GM19328 (cell line): Measurements from ENCODE around the gene MYO1D.
A peak's percentile ranks its signal among the peaks of the same experiment; 100 is the strongest.

Source experiments
- ATAC-seq: cut with Tn5 transposase; IDR thresholded peaks from one replicate; pipeline ENCODE4 v1.9.1; 2021; ENCODE audit warnings: mild to moderate bottlenecking, moderate library complexity; ENCODE audit not compliant: unreplicated experiment

Gene MYO1D

GRCh38 chr17:32631341-32632096 lies 245.4 kb downstream of the MYO1D start:
- no peak for ATAC-seq

DNA sequence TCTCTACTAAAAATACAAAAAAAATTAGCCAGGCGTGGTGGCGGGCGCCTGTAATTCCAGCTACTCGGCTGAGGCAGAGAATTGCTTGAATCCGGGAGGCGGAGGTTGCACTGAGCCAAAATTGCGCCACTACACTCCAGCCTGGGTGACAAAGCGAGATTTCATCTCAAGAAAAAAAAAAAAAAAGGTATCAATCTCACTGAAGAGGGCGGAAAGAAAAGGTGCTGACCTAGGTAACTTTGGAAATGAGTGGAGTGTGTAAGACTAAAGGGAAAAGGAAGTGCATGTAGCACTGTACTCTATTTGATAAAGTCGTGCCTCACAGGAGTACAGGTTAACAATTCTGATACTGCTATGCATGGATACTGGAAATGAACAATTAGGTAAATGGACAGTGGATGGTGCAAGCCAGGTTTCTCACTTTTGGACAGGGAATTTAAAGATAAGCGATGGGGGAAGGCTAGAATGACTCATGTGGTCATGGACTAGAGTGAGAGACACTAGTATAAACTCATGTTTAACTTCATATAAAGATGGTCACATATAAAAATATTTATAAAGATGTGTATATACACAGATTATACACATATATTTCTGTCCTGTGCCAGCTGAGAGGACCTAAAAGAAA lies 247.2 kb downstream of the MYO1D start:
- ATAC-seq = no peak

DNA sequence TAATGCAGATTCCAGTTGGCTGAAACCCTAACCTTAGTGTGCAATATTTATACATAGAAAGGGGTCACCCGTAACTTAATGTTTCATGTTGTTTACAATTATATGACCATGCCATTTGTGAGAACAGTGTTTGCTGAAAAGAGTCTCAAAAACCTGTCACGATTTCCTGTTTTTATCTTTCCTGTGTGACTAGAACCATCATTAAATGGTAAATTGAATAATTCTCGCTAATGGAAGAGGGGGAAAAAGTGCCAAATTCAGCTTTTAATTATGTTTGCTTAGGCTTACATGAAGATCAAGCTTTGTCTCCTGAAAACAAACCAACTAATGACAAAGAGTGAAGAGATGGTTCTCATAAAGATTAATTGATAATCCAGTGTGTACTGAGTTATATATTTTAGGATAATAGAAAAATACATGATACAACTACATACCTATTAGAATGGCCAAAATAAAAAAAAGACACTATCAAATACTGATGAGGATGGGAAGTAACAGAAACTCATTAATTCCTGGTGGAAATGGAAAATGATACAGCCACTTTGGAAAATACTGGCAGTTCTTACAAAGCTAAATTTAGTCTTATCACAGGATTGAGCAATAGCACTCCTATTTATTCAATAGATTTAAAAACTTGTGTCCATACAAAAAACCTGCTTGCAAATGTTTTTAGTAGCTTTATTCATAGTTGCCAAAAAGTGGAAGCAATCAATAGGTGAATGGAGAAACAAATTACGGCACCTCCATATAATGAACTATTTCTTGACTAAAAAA lies 248.5 kb downstream of the MYO1D start:
- no peak for ATAC-seq

GRCh38 chr17:32627239-32627996 lies 249.5 kb downstream of the MYO1D start:
- ATAC-seq = no peak

- no peak for ATAC-seq
Observed at GRCh38 chr17:32626379-32626791, 250.5 kb downstream of the MYO1D start.

GRCh38 chr17:32625971-32626370 lies 251.0 kb downstream of the MYO1D start:
- ATAC-seq = no peak

GRCh38 chr17:32623196-32623595 lies 253.7 kb downstream of the MYO1D start:
- no peak for ATAC-seq

- no peak for ATAC-seq
Observed at GRCh38 chr17:32622540-32622939, 254.4 kb downstream of the MYO1D start.

- no peak for ATAC-seq
Observed at GRCh38 chr17:32621612-32622312, 255.2 kb downstream of the MYO1D start.

GRCh38 chr17:32615326-32615725 lies 261.6 kb downstream of the MYO1D start:
- ATAC-seq = no peak

DNA sequence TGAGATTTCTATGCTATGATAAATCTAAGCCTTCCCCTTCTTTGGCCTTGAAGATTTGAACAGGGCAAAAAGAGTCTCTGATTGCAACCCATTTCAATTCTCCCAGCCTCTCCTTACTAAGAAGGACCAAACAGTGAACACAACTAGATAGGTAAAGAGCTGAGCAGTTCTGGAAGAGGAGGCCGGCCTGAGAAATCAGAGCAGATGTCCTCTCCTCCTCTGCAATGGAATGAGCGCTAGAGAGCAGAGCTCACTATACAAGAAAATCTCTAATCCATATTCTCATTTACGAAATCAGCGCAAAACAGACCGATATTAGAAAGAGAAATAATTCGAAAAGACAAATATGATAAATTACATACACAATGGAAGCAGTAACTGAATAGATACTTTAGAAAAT lies 266.0 kb downstream of the MYO1D start:
- no peak for ATAC-seq

- ATAC-seq = no peak
Observed at GRCh38 chr17:32609884-32610650, 266.9 kb downstream of the MYO1D start.

- ATAC-seq = peak; percentile 58
Observed at GRCh38 chr17:32609085-32609484, 267.8 kb downstream of the MYO1D start.

DNA sequence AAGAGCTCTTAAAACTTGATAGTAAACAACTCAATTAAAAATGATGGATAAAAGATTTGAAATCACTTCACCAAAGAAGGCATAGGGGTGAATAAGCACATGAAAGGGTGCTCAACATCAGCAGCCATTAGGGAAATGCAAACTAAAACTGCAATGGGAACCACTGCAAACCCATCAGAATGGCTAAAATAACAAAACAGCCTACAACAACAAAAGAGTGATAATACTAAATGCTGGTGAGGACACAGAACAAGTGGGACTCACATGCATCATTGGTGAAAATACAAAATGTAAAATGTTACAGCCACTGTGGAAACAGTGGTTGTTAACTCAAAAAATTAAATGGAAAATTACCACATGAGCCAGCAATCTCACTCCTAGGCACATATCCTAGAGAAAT lies 268.7 kb downstream of the MYO1D start:
- ATAC-seq = no peak

- ATAC-seq = no peak
Observed at GRCh38 chr17:32604966-32605365, 272.0 kb downstream of the MYO1D start.

GRCh38 chr17:32602396-32602795 lies 274.5 kb downstream of the MYO1D start:
- ATAC-seq = no peak

GRCh38 chr17:32601866-32602265 lies 275.1 kb downstream of the MYO1D start:
- ATAC-seq = no peak

DNA sequence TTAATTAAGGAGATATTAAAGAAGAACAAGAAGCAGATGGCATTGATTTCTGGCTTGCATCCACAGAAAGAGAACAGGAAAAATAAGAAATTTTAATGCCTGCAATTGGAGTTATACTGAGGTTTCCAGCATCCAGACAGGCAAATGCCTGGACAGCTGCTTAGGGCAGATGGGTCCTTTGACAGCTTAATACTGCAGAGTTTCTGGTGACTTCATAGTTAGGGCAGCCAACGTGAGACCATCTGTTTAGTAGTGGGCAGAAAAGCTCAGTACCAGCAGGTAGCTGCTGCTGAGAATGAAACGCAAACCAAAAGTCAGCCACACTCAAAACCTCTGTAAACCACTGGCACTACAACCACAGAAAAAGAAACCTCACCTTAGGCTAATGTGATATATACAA lies 280.3 kb downstream of the MYO1D start:
- no peak for ATAC-seq

DNA sequence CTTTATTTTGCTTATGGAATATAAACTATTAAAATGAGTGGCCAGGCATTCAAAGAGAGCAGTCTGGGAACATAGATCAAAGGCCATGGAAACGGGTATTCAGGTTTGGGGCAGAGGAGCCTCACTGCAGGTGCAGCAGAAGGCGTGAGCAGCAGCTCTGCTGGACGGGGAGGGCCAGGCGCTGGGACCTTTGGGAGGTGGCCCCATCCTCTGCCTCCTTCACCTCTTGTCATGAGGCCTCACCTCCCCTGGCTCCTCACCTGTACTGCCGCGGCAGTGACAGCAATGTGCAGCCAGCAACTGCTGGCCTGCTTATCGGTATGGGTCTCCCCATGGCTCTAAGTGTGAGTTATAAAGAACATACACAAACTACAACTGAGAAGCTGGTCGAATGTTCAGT lies 280.7 kb downstream of the MYO1D start:
- no peak for ATAC-seq

GRCh38 chr17:32593003-32593402 lies 283.9 kb downstream of the MYO1D start:
- no peak for ATAC-seq
